Kidney (tissue), 14 donors: ENCODE measurements around the gene MEOX1. TPM values are rescaled to one million over a fixed set of nuclear protein-coding genes. Genes with fewer than 3 reads are reported as not detected.

Source experiments
- DNase-seq, 5 donors: peaks; one replicate each; pipeline ENCODE4 v3.0.0-alpha.2; 2013 to 2020
- FAIRE-seq: peaks from 2 replicates; lab custom pipeline; 2012; peaks lifted over from hg19 to GRCh38; lab: Jason Lieb, UNC
- H3K27ac ChIP-seq, 2 donors: one replicate each; pipeline ENCODE4 v1.7.0; 2013; ENCODE audit warnings: low read depth in 2 of 2, low read length in 2 of 2, inconsistent platforms in 1 of 2
- H3K27me3 ChIP-seq: one replicate; pipeline ENCODE4 v1.7.1; 2013; ENCODE audit warnings: low read length, inconsistent platforms; ENCODE audit not compliant: control insufficient read depth, insufficient read depth
- H3K36me3 ChIP-seq, 3 donors: one replicate each; pipeline versions ENCODE4 v1.7.0 to v1.7.1; 2013; ENCODE audit warnings: low read length in 3 of 3, control low read depth in 1 of 3, inconsistent platforms in 1 of 3; ENCODE audit not compliant: insufficient read depth in 3 of 3, control insufficient read depth in 2 of 3
- H3K4me1 ChIP-seq, 3 donors: one replicate each; pipeline versions ENCODE4 v1.7.0 to v1.7.1; 2013; ENCODE audit warnings: low read length in 3 of 3, inconsistent platforms in 1 of 3, low read depth in 1 of 3; ENCODE audit not compliant: control insufficient read depth in 2 of 3, insufficient read depth in 2 of 3
- H3K4me3 ChIP-seq, 3 donors: one replicate each; pipeline versions ENCODE4 v1.7.0 to v1.8.1; 2013; ENCODE audit warnings: low read length in 3 of 3, control low read depth in 1 of 3, inconsistent platforms in 1 of 3
- H3K9ac ChIP-seq, 3 donors: one replicate each; pipeline versions ENCODE4 v1.7.0 to v1.7.1; 2013; ENCODE audit warnings: low read length in 3 of 3, control low read depth in 1 of 3, inconsistent platforms in 1 of 3
- H3K9me3 ChIP-seq, 3 donors: one replicate each; pipeline versions ENCODE4 v1.7.0 to v1.7.1; 2013; ENCODE audit warnings: low read length in 3 of 3, control low read depth in 1 of 3, inconsistent platforms in 1 of 3; ENCODE audit not compliant: control insufficient read depth in 2 of 3, insufficient read depth in 1 of 3
- intact Hi-C: fragments of 100-400 bp; cut with DNase I; formaldehyde crosslinking; loops from one replicate; pipeline ENCODE4 v1.11.1; 2022
- polyA plus RNA-seq: library from polyadenylated mRNA; stranded (reverse); fragments of 350-450 nt; fragmentation: Illumina TruSeq; extraction: RNeasy Lipid Tissue Mini Kit (QIAGEN cat#74804); gene quantifications from one replicate; pipeline ENCODE4 v1.2.3, GENCODE V29; 2014; ENCODE audit warnings: low read depth, low replicate concordance; ENCODE audit not compliant: insufficient read depth
- total RNA-seq: library from RNA; stranded (reverse); fragmentation: NEBNext Ultra II Directional; extraction: Animal tissue kit (Norgen Biotek cat#: 25700); gene quantifications from one replicate; pipeline ENCODE4 v1.2.1, GENCODE V29; 2021
- TF ChIP-seq, protein P1 (sequence below): IDR thresholded peaks from 3 replicates; pipeline ENCODE4 v1.5.1; 2012; ENCODE audit warnings: mild to moderate bottlenecking, moderate library complexity, borderline replicate concordance; ENCODE audit not compliant: insufficient read depth; ENCODE audit errors: extremely low read depth
- donor health status: control.
- donor health status: control.
- donor health status: control.
- donor health status: control.
- donor health status: control.
- donor health status: DM: yes; HTN: yes; CAD: no.
- donor health status: Normal renal cell carcinoma (clear cell type).

MEOX1 gene
- total and polyA plus RNA-seq, 2 donors from 2014 or later: 1.4 TPM; not detected in 1

DNA sequence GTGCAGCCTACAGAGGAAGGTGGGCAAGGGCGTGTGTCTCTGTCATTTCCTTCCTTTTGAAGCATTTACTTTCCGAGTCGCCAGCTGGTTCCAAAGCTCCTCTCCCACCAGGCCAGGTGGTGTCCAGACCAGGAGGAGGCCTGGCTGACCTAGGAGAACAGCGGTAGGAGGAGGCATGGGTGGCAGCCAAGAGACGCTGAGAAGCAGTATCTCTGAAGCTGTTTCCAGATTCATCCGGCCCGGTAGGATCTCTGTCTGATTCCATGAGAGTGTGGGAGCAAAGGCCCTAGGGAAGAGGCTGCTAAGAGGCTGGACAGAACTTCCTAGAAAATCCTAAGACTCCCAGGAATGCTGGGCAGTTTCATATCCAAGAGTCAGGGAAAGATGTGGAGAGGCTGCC, 20.3 kb downstream of the MEOX1 start:
- no peaks in the 10 kb centered on the region for H3K4me1 ChIP-seq
- no peaks in the 10 kb centered on the region for H3K9me3 ChIP-seq
- intact Hi-C loops: no loop called here
- H3K27ac ChIP-seq: no peak overlapping the region
- no peak overlapping the region for H3K9ac ChIP-seq
- TF ChIP-seq, protein P1, sequence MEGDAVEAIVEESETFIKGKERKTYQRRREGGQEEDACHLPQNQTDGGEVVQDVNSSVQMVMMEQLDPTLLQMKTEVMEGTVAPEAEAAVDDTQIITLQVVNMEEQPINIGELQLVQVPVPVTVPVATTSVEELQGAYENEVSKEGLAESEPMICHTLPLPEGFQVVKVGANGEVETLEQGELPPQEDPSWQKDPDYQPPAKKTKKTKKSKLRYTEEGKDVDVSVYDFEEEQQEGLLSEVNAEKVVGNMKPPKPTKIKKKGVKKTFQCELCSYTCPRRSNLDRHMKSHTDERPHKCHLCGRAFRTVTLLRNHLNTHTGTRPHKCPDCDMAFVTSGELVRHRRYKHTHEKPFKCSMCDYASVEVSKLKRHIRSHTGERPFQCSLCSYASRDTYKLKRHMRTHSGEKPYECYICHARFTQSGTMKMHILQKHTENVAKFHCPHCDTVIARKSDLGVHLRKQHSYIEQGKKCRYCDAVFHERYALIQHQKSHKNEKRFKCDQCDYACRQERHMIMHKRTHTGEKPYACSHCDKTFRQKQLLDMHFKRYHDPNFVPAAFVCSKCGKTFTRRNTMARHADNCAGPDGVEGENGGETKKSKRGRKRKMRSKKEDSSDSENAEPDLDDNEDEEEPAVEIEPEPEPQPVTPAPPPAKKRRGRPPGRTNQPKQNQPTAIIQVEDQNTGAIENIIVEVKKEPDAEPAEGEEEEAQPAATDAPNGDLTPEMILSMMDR: no peak
- DNase-seq (no peak), FAIRE-seq (no peak)
- no peak overlapping the region for H3K4me3 ChIP-seq
- H3K27me3 ChIP-seq: no peaks in the 10 kb centered on the region
- no peaks in the 10 kb centered on the region for H3K36me3 ChIP-seq

DNA sequence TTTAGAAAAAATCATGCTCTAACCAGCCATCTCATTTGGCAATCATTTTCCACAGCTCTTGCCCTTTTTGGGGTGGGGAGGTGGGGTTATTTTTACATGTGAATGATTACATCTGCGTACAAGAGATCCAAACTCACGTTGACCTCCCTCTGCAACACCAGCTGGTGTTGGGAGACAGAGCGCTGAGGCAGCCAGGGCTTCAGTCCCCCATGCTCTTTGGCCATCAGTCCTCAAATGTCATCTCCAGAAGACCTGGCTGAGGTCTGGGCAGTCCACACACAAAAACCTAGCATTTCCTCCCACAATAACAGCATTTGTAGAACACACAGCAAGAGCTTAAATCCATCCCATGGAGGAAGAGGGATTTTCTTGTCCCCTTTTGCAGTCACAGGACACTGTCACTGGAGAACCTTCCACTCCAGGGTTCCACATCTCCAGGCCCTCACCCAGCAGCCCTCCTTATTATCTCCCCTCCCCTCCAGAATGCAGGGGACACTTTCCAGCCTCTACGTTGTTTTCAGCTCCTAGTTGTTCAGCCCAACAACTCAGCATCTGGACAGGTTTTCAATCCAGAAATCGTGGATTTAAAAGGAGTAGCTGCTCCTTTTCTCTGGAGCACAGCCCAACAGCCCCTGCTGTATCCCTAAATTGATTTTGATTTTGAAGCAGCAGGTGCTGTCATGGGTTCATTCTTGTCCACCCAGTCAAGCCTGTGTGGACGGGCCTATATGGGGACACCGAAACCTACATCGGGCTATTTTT, 21.1 kb downstream of the MEOX1 start:
- no peaks in the 10 kb centered on the region for H3K27me3 ChIP-seq
- no peaks in the 10 kb centered on the region for H3K4me1 ChIP-seq
- no peak overlapping the region for H3K27ac ChIP-seq
- no peaks in the 10 kb centered on the region for H3K9me3 ChIP-seq
- no peak overlapping the region for H3K4me3 ChIP-seq
- H3K36me3 ChIP-seq: no peaks in the 10 kb centered on the region
- no peak overlapping the region for H3K9ac ChIP-seq
- intact Hi-C loops: no loop called here
- no peak for FAIRE-seq
- no peak for DNase-seq
- TF ChIP-seq, protein P1: no peak

DNA sequence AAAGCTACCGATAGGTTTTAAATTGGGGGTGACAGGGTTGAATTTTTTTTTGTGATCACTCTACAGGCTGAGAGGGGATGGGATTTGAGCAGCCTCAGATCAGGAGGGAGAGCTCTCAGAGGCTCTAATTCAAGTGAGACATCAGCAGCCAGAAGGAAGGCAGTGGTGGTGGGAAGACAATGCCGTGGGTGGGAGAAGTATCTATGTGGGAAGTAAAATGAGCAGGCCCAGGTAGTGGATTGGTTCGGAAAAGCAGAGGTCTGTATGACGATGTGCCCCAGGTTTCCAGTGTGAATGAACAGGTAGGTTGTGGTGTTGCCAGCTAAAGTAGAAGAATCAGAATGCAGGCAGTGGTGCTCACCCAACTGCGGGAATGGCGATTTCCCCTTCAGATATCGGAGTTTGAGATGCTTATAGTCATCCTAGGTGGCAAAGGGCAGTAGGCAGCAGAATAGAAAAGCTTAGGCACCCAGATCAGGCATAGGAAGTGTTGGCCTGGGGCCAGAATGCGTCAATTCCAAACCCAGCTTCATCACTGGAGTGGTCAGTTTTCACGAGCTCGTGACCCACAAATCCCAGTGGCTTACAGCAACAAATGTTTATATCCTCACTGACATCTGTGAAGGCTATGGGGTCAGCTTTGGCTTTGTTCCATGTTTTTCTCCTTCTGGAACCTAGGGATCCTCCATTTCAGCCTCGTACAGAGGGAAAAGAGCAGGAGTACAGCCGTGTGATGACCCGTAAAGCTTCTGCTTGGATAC, 24.0 kb downstream of the MEOX1 start:
- Histone ChIP-seq H3K4me1 (peaks cover 0 to 3% (median 0%) of the 10 kb centered on the region in 3 donors), H3K9me3 (no peaks in the 10 kb centered on the region), H3K9ac (no peak overlapping the region), H3K4me3 (no peak overlapping the region), H3K27me3 (no peaks in the 10 kb centered on the region), H3K36me3 (no peaks in the 10 kb centered on the region), H3K27ac (no peak overlapping the region)
- FAIRE-seq: no peak
- peak in 1 of 5 donors; percentile 41 for DNase-seq
- intact Hi-C loops: no loop called here
- TF ChIP-seq, protein P1: no peak
